Astrocyte of the hippocampus (primary cell): ENCODE results near the gene DNAJC13.
A peak's percentile ranks its signal among the peaks of the same experiment; 100 is the strongest.

Experiments
- DNase-seq: peaks from one replicate; pipeline ENCODE4 v3.0.0; 2011; ENCODE audit warnings: low read depth, low spot score

Gene DNAJC13

DNA sequence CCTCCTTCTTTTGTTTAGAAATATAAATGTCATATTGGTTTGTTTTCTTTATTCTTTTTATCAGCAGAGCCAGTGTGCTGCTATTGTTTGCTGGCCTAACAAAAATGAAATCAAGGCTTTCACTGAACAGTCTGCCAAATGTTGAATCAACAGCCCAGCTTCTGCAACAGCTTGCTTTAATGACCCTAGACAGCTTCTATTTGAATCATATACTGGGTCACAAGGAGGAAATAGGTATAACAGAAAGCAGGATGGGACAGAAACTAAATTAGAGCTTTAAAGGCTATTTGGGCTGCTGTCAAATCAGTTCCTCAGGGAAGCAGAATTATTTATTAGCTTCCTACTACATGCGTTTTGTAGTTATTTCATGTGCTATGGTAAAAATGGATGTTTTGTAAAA lies 12.1 kb upstream of the DNAJC13 start:
- peak; percentile 23 for DNase-seq

DNA sequence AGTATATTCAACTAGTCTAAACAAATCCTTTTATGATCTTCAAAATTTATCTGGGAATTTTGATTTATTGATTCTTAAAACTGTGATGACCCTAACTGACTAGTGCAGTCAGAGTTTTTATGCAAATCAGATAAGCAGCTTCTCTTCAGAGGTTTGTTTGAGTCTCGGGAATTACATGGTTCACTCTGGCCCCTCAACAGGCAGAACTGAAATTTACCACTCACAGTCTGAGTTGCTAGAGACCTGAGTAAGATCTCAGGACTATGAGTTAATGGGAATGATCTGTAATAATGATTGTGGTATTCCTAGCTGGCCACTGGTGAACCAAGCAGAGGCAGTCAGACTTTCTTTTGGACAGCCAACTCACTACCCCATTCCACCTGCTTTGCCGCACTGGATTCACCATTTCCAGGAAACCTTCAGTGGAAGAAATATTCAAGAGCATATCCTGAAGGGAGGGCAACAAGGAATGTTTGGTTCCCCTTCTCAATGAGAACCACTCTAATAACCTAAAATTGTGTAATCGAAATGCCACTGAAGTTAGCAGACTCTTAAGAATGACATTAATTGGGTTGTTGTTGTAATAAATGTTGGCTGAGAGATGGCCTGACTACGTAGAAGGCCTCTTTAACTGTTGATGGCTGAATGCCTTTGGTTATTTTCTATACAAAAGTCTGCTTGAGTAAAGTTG lies 11.5 kb upstream of the DNAJC13 start:
- no peak for DNase-seq

DNA sequence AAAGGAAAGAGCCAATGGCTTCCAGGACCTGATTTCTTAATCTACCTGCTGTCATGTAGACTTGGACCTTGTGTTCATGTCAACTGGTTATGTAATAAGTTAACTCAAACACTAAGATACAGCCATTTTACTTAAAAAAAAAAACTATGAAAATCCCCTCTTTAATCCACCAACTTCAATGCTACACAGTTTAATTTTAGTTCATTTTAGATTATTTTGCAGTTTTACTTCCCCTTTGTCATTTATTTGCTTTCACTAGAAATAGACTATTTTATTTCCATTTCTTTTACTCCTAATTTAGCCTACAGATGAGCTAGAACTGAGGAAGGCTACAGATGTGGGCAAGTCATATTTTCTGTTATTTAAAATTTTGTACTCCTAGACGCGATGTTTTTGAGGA lies 10.7 kb upstream of the DNAJC13 start:
- DNase-seq, result no peak

DNA sequence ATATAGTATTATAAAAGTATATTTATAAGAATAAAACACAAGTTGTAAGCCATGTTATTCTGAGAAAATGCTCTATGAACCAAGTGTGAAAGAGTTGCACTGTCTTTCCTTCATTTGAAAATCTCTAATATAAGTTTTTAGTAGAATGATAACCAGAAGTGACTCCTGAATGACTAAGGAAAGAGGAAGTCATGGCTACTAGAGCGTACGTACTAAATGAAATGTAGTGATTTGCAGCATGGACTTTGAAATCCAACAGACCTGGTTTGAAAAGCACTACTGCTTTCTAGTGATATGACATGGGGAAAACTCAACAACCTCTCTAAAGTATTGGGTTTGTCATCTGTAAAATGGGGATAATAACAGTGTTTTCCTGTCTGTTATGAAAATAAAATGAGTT lies 10.3 kb upstream of the DNAJC13 start:
- DNase-seq, result no peak

DNA sequence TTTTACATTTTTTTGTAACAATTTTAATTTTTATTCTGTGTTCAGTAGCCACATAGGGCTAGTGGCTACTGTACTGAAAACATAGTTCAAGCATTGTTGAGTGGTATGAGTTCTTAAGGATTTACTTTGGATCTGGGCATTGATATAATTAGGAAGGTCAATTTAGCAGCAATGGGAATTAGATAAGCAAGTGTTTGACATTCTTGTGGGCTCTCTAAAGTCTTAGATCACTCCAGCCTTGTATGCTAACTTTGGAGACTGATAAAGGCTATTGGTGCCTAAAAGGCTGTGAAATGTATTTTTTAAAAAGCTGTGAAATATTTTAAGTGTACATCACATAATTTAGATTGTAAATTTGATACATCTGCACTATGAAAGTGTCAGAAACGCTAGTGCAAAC lies 2.5 kb upstream of the DNAJC13 start:
- DNase-seq, result peak; percentile 28

DNA sequence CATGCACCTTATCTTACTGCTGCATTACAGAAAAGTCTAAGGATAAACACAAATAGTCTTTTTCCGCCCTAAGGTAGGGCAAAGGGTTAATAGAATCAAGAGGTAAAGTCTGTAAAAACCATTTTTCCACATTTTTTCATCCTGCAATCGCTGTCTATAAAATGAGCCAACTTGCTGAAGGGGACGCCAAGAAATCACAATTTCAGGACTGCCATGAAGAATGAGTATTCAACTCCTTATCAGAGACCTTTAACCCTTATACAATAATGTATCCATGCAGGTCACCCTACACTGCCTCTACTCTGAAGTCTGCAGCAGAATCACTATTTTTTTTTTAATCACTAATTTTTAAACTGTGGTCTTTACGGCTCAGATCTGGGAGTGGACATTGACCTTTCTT lies 1.1 kb upstream of the DNAJC13 start:
- no peak for DNase-seq

DNA sequence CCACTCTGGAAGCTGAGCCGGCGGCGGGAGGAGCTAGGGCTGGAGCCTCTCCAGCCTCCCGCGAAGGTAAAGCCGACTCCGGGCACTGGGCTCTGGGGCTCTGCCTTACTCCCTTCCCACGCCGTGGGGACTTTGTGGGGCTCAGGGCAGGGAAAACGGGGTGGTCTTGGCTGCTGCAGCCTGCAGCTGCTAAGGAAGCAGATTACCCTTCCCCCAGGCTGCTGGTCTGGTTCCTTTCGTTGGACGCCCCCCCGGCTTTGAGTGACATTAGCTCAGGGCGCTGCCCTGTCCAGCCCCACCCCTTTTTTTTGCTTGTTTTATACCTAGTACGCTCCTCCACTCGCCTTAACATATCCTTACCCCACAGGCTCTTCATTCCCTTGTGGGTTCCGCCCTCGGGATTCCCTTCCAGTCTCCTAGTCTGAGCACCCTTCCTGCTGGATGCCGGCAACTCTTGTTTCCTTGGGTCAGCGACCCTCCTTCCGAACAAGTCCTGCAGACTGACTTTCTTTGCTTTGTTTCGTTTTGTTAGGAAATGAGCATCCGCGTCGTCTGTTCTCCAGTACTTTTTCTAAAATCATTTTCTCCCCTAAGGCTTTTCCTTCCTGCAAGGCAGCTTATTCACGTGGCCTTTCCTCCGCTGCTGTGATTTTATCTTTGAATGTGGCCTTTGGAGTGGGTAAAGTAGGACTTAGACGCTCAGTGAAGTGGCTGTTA lies 551 bp downstream of the DNAJC13 start:
- peak; percentile 78 for DNase-seq

DNA sequence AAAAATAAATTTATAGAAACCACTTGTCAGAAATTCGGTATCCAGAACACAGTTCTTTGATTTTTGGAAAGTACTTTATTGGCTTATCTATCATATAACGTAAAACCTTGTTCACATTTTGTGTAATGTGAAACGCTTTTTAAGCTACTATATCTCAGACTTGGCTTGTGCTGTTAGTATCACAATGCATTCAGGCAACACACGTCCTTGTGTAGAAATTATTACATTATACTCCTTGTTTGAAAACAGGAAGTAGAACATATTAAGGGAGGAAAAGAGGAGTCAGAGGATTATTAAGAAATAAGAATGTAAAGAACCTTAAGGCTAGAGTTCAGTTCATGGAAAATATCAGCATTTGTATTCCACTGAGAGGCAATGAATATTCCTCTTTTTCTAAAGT lies 1.6 kb downstream of the DNAJC13 start:
- no peak for DNase-seq

DNA sequence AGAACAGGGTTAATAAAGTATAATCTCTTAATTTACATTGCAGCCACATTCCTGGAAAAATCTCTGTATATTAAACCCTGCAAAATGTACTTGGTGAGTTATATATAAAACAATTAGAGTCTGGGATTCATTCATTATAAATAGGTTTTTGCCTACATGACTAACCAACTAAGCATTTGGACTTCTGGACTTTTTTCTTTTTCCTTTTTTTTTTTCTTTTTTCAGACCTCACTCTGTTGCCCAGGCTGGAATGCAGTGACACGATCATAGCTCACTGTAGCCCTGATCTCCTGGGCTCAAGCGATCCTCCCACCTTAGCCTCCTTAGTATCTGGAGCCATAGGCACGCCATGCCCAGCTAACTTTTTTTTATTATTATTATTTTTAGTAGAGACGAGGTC lies 4.5 kb downstream of the DNAJC13 start:
- DNase-seq, result peak; percentile 50

DNA sequence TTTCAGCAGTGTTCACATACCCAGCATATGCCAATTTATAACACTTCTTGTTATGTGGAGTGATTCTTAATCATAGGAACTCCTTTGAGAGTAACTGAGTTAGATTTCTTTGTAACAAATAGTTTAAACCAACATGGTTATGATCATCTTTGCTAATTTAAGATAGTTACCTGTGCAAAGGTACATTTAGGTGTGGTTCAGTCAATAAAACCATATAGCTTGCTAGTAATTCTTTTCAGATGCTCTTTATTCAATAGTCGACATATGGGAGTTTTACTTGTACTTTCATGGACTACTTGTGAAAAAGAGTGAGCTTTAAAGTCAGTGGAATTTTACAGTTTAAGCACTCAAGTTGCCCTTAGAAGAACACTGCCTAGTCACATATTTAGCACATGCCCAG lies 5.2 kb downstream of the DNAJC13 start:
- DNase-seq, result no peak

DNA sequence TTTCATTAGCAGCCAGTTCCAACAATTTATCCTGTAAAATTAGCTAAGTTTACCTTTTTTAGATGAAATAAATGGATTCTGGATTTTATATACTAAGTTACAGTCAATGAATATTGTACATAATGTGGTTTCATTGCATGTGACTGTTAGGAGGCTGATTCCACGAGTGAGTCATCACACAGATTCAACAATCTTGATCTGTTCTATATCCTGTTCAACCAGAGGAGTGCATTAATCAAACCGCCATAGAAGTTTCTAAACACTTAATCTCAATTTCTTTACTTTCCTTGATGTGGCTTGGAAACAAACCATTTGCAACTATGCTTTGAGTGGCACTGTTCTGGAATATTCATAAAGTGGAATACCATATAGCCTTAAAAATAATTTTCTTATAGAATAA lies 15.3 kb downstream of the DNAJC13 start:
- DNase-seq, result peak; percentile 73

DNA sequence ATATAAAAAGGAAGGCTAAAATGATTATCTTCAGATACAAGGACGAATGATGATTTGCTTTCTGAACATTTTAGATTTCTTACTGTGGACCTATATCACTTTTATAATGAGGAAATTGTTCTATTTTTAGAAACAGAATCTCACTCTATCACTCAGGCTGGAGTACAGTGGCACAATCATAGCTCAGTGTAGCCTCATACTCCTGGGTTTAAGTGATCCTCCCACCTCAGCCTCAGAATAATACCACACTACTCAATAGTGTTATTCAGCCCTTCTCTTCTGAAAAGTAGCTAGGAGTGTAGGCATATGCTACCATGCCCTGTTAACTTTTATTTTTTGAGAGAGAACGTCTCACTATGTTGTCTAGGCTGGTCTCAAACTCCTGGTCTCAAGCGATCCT lies 15.8 kb downstream of the DNAJC13 start:
- no peak for DNase-seq

DNA sequence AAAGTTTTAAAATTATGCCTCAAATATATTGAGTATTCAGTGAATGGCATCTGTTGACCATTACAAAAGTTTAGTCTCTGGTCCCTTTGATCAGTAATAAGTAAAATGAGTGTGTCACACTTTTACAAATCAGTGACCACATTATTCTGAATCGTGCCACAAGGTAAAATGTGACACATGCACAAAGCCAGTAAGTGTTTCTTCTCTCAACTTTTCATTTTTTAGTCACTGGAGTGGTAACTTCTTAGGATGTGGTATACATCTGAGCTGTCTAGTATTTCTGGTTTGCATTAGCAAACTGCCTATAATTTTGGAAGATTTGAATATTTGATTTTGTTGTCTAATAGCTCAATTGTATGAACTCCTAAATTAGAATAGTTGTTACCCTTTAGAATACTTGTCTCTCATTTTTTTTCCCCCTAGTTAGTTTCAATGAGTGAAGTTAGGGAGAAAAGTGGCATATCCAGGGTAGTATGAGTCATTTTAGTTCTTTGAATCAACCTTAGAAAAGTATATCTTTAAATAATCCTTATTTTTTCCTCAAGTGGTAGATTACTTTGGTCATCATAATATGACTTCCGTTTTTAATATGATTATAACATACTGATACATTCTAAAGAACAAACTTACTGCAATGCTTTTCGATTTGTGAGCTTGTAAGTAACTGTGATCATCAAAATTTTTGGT lies 18.1 kb downstream of the DNAJC13 start:
- no peak for DNase-seq

DNA sequence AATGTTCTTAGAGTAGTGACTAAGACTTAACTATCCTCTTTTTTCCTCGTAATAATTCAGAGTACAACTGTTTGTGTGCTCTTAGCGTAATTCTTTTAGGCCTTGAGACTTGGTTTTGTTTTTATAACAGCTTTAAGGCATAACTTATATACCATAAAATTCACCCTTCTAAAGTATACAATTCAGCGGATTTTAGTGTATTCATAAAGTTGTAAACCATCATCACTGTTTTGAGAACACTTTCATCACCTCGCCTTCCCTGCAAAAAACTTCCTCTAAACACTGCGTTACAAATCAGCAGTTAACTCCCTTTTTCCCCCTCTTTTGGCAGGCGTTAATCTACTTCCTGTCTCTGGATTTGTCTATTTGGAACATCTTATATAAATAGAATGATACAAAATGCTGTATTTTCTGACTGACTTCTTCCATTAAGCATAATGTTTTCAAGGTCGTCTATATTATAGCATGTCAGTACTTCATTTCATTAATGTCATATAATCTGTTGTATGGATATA lies 18.7 kb downstream of the DNAJC13 start:
- DNase-seq, result no peak

DNA sequence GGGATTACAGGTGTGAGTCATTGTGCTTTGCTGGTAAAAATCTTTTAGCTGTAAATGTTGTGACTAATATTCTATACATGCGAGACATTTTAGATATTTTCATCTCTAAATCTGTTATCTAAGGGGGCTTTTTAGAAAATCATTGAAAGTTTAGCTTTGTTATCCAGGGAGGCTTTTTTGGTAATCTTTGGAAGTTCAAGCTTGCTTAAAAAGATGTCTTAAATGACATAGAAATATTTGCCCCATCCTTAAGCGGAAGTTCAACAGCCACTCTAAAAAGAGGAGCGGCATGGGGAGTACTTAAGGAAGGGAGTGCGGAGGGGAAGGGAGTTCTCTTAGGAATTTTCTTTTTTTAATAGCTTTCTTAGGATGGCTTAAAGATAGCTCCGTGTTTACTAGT lies 26.1 kb downstream of the DNAJC13 start:
- DNase-seq, result no peak

DNA sequence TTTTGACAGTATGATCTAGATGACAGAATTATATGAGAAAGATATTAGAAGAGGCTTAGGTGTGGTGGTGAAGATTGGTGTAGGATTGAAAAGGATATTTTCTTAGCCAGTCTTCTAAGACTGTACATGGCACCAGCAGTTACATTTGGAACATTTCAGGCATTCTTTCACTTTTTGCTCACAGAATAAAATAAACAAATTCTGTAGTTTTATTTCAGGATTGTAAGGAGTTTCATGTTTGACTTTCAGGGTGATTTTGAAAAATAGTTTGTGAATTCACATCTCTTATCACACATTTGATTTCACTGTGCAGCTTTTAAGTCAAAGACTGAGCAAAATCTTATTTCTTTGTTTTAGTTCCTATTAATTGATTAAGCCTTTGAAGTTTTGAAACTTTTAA lies 27.1 kb downstream of the DNAJC13 start:
- DNase-seq, result peak; percentile 31

DNA sequence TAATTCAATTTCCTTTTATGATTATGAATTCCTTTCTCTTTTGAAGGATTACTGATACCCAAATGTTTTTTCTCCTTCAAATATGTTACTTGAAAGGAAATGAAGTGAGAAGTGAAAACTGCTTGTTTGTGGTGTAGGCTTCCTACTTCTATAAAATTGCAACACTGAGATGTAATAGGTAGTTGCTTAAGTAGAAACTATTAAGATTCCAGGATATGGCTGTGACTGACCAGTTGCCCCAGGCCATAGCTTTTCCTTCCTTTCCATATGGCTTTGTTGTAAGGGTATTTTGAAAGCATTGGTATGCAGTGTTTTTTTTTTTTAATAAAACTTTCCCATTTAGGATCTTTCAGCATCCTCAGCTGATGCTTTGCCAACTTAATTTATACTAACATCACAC lies 28.5 kb downstream of the DNAJC13 start:
- DNase-seq, result no peak

DNA sequence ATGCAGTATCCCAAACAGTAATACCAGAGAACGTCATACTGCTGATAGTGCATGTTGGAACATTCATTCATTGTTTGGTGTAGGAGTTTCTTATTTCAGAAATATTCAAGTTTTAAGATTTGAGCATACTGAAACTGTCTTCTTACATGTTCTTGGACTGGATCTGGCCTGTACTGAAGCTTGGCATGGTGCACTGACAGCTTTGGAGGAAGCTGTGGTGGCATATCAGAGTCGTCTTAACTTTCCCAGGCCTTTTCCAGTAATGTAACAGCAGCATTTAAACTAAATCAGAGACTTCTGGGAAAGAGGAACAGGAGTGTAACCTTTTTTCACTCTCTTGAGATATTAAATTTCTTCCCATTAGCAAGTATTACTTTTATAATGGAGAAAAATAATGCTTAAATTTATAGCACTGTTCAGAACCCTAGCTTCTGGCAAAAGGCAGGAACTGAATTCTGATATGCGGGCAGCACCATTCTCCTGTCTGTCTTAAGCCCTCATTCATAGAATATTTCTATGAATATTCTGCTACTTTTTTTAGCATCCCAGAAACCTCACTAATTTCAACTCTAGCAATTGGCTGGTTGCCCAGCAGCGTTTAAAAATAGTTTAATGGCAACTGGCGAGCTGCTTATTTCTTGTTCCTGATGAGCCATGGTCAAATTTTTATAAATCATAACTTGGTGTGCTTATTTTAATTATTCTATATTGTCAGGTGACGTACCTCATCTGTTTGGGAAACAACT lies 31.1 kb downstream of the DNAJC13 start:
- DNase-seq, result peak; percentile 23

DNA sequence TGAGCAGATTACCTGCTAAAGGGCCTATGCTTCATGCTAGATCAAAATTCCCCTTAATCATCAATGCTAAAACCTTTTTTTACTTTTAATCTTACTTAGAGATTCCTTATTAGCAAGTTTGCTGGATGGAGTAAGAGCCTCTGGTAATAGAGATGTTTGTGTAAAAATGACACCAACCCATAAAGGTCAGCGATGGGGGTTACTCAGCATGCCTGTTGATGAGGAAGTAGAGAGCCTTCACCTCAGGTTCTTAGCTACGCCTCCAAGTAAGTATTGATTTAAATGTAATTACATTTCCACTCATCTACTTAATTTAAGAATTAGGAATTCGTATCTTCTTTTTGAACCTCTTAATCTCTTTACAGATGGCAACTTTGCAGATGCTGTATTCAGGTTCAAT lies 38.8 kb downstream of the DNAJC13 start:
- no peak for DNase-seq

DNA sequence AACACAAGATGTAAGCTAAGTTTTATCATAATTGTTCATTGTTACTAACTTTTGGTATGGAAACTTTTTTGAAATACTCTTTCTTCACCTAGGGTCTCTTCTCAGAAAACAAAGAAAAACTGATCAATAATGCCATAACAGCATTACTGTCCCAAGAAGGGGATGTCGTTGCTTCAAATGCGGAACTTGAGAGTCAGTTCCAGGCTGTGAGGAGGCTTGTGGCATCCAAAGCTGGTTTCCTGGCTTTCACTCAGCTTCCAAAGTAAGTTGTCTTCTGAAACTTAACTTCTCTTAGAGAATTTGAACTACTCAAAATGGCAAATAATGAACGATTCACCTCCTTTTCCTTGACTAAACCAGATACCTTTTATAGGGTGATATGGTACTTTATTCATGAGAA lies 39.3 kb downstream of the DNAJC13 start:
- no peak for DNase-seq

DNA sequence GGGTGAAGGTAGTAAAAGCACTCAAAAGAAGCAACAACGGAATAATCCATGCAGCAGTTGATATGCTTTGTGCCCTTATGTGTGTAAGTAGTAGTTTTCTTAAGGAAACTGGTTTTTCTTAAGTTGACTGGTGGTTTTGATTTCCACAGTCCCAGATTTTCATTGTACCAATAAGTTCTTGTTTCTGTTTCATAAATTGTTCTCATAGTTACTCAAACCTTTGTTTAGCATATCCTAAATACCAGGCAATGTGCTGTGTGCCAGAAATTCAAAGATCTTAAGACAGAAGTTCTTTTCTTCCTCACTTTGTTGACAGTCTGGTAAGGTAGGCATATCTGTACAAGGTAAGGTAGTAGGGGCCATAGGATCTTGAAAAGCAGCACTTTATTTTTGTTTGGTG lies 40.0 kb downstream of the DNAJC13 start:
- DNase-seq, result no peak

DNA sequence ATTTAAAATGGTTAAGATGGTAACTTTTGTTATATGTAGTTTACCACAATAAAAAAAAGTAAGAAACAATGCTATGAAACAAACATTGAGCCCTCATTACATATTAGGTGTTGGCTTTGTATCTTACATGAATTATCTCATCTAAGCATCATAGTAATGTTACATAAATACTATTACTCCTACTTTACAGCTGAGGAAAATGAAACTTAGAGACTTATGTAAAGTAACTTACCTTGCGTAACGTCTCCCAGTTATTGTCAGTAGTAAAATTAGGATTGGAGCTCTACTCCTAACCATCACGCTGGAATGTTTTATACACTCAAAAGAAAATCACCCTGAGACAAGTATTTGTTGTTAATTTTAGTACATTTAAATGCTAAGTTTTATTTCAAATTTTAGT lies 42.2 kb downstream of the DNAJC13 start:
- no peak for DNase-seq
